Stimulated activated CD8-positive, alpha-beta memory T cell treated with anti-CD3 and anti-CD28 coated beads, Interleukin-7, amount 100 ng/mL, for 4 hours (primary cell): Measurements from ENCODE around the gene TFPT.

Experiments
- DNase-seq, 2 donors: peaks; one replicate each; pipeline ENCODE4 v3.0.0-alpha.2; 2020; ENCODE audit warnings: low read depth in 2 of 2

The TFPT gene

DNA sequence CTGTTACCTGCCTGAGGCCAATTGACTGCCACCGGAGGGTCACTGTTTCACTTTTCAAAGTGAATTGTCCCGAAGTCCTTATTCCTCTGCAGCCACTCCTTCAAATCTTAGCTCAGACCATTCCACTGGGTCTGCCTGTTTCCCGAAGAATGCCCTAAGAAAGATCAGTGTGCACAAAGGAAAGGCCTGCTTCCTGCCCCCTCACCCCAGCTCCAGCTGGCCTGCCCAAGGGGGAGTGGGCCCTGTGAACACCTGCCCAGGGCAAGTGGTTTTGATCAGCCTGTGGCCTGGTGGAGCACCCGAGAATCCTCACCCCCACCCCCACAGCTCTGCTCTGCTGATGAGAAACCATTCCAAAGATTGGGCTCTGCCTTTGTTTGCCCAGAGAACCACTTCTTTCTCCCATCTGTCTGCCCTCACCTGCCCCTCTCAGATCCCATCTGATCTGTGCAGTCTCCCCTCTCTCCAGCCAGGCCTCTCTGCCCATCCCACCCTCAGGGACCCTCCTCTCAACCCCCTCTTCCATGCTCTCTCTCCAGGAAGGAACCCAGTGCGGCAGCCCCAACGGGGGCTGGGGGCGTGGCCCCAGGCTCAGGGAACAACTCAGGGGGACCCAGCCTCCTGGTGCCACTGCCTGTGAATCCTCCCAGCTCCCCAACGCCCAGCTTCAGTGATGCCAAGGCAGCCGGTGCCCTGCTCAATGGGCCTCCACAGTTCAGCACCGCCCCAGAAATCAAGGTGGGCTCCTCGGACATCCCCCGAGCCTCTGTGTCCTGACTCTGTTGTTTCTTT, 33.8 kb upstream of the TFPT start:
- no peak for DNase-seq

DNA sequence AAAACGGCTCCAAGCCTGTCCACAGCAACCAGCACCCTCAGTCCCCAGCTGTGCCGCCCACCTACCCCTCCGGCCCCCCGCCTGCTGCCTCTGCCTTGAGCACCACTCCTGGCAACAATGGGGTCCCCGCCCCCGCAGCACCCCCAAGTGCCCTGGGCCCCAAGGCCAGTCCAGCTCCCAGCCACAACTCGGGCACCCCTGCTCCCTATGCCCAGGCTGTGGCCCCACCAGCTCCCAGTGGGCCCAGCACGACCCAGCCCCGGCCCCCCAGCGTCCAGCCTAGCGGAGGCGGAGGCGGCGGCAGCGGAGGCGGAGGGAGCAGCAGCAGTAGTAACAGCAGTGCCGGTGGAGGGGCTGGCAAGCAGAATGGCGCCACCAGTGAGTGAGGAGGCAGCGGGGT, 32.7 kb upstream of the TFPT start:
- no peak for DNase-seq

GRCh38 chr19:54147676-54148075, 32.2 kb upstream of the TFPT start:
- no peak for DNase-seq

- DNase-seq: no peak
Observed at GRCh38 chr19:54145541-54146158, 30.2 kb upstream of the TFPT start.

- DNase-seq: no peak
Observed at GRCh38 chr19:54142166-54142780, 26.8 kb upstream of the TFPT start.

- no peak for DNase-seq
Observed at GRCh38 chr19:54141356-54141755, 25.9 kb upstream of the TFPT start.

DNA sequence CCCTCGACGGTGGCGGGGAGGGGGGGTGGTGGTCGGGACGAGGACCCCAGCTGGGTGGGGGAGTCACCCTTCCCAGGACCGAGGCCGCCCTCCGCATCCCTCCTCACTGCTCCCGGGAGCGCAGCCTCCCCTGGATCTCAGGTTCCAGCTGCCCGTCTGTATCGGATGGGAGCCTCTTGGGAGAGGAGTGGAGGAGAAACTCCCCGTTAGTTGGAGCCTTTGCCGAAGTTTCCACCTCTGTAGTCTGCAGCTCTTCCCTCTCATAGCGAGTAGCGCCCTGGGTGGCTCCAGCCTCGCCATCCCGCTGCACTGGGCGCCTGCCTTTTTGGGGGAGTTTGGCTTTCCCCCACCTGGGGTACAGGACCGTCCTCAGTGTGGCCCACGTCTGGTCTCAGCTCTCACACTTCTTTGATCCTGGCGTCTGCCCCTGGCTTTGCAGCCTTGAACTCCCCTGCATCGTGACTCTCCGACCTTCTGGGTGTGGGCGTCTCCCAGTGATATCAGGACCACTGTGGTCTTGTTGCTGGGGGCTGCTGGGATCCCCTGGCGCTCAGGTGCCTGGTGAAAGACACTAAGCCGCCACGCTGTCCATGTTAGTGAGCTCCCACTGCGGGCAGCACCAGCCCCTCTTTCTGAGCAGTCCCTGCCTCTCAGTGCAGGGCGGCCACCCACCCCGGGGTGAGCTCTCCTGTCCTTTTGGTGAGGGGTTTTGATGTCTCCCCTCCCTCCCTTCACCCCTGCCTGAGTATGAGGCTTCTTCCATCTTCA, 23.2 kb upstream of the TFPT start:
- DNase-seq: no peak

DNA sequence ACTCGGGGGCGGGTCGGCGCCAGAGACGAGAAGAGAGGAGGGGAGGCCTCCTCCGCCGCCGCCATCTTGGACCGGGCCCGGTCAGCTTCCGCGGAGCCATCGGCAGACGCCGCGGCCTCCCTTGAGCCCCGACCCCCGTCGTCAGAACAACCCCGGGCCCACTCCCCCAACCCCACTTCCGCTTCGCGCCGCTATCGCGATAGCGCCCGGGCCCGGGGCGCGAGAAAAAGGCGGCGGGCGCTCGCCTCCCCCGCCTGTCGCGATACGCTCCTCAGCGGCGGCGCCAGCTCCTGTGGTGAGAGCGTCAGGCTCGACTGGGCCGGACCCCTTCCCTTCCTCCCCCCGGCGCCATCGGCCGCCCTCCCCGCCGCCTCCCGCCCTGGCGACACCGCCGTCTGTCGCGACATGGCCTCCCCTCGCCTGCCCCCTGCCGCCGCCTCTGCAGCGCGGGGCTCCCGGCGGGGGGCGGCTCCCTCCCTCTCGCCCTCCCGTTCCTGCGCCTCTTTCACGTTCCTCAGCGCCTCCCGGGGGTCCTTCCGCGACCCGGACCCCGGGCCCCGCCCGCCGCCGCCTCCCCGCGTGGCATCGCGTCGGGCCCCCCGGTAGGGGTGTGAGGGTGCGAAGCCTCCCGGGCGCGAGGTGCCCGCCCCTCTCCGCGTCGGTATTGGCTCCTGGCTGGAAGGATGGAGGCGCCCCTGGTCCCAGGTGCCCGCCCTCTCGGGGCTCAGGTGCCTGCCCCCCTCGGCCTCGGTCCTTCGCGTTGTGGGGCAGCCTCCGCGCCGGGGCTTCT, 22.4 kb upstream of the TFPT start, which contains the start of gene CNOT3:
Gene CNOT3, plus strand, starts transcription at position 64 of the 790 bp plus-strand sequence. CDS start 5,217 bp downstream, outside the sequence.
- peak in 1 of 2 donors; percentile 35 for DNase-seq

DNA sequence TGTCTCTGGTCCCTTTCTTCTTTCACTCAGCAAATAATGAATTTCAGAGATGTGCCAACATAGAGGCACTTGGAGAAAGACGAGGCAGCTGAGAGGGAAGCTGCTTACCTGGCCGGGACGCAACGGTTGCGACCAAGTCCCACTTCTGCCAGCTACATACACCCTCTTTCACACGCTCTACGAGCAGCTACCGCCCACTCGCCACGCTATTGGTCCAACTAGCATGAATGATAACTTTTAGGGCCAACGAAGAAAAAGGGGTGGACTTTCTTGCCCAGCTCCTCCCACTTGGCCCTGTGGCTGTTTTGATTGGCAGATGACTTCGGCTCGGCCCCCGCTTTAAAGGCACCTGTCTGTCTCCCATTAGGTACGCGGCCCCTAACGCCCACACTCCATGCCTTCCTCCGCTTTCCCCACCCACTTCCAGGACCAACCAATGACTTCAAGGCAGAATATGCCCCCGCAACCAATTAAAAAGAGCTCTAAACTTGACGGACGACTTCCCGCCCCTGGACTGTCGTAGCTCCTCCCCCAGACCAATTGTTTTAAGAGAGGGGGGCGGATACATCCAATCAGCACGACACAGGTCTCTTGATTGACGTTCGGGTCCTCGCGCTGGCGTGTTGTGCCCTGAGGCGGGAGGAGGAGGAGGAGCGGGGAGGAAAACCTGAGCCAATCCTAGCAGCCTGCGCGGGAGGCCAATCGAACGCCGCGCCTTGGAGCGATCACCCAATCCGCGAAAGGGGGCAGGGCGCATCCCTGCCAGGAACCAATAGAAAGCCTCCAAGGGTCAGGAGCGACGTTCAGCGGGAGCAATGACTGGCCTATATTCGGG, 21.6 kb upstream of the TFPT start:
- peak; percentile 99 to 100 for DNase-seq

DNA sequence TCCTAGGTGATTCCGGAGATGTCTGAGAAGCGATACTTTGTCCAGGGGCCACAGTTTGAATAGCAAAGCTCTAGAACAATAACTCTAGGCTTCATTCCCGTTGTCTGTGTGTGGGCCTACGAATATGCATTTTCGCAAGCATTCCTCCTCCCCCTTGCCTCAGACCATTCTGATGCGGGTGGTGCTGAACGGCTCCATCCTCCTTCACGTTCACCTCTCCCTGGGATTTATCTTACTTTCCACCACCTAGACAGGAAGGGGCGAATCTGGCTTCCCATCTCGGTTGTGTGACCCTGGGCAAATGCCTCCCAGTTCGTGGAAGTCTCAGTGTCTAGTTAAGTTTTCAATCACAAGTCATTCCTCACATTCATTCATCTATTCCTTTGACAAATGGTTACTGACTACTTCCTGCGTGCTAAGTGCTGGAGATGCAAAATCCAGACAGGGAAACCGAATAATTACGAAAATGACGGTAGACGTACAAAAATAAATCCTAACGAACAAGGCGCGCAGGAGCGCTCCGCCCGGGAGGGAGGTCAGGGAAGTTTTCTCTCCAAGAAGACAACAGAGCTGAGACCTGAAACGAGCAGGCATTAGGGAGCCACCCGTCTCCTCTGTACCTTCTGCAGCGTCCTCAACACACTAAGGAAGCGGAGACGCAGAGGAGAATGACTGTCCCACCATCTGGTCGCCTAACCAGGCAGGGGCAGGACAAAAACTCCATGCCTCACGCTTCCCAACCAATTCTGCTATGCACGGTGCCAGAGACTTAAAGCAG, 20.8 kb upstream of the TFPT start:
- no peak for DNase-seq

DNA sequence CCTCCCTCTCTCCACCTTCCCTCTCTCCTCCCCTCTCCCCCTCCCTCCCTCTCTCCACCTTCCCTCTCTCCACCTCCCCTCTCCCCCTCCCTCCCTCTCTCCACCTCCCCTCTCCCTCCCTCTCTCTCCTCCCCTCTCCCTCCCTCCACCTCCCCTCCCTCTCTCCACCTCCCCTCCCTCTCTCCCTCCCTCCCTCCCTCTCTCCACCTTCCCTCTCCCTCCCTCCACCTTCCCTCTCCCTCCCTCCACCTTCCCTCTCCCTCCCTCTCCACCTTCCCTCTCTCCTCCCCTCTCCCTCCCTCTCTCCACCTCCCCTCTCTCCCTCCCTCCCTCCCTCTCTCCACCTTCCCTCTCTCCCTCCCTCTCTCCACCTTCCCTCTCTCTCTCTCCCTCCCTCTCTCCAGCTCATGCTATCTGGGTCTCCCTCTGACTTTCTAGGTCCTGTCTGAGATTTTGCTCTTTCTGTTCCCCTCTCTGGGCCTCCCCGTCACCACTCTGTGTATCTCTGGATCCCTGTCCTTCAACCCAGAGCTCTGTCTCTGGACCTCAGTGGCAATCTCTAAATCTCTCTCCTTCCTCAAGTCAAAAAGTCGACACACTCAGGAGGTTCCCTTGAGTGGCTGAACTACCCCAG, 18.6 kb upstream of the TFPT start:
- DNase-seq: no peak

- DNase-seq: no peak
Observed at GRCh38 chr19:54133312-54133956, 18.0 kb upstream of the TFPT start.

- no peak for DNase-seq
Observed at GRCh38 chr19:54129617-54129996, 14.2 kb upstream of the TFPT start.

DNA sequence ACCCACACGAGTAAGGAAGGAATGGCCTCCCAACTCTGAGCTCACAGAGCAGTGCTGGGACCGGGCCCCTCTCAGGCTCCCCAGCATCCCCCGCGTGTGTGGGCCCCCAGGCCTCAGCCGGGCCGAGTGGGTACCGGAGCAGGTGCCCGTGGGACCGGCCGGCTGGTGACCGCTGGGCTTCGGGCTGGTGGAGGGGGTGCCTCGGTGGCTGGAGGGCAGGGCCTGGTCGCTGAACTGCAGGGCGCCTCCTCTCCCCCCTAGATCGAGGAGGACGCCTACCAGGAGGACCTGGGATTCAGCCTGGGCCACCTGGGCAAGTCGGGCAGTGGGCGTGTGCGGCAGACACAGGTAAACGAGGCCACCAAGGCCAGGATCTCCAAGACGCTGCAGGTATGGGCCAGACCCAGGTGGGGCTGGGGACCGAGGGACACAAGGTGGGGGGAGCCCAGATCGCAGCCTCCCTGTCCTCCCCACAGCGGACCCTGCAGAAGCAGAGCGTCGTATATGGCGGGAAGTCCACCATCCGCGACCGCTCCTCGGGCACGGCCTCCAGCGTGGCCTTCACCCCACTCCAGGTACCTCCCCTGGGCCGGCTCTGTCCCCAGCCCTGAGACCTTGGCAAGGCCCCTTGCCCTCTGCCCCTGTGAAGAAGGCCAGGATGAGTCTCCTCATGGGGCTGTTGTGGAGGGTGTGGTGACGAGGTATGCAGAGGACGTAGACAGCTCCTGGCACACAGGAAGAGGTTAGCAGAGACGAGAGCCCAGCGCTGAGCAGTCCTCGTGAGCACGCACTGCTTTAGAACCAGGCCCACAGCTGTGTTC, 13.5 kb upstream of the TFPT start:
- no peak for DNase-seq

DNA sequence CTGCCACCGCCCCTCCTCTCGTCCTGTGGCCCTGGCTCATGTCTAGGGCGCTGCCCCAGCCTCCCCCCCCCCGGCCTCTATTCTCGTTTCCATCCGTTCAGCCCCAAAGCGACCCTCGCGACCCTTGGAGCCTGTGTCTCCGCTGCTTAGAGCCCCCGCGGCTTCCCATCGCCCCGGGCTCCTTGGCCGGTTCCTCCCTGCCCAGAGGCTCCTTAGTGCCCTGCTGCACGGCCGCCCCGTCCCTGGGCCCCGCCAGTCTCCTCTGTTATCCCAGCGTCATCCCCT, 12.9 kb upstream of the TFPT start:
- DNase-seq: no peak

- no peak for DNase-seq
Observed at GRCh38 chr19:54127688-54128440, 12.4 kb upstream of the TFPT start.

GRCh38 chr19:54125713-54126112, 10.3 kb upstream of the TFPT start:
- DNase-seq: no peak
